Articular chondrocyte of knee joint (primary cell): ENCODE results near the gene MYOZ1. TPM values are rescaled to one million over a fixed set of nuclear protein-coding genes. Genes with fewer than 3 reads are reported as not detected.

ENCODE experiments used
- total RNA-seq: library from RNA; depleted of rRNA; stranded (reverse); fragments of >200 nt; gene quantifications from 2 replicates; pipeline ENCODE4 v1.2.3, GENCODE V29; 2012

The MYOZ1 gene
- 0.26 and 0.32 TPM in 2 replicates for total RNA-seq

DNA sequence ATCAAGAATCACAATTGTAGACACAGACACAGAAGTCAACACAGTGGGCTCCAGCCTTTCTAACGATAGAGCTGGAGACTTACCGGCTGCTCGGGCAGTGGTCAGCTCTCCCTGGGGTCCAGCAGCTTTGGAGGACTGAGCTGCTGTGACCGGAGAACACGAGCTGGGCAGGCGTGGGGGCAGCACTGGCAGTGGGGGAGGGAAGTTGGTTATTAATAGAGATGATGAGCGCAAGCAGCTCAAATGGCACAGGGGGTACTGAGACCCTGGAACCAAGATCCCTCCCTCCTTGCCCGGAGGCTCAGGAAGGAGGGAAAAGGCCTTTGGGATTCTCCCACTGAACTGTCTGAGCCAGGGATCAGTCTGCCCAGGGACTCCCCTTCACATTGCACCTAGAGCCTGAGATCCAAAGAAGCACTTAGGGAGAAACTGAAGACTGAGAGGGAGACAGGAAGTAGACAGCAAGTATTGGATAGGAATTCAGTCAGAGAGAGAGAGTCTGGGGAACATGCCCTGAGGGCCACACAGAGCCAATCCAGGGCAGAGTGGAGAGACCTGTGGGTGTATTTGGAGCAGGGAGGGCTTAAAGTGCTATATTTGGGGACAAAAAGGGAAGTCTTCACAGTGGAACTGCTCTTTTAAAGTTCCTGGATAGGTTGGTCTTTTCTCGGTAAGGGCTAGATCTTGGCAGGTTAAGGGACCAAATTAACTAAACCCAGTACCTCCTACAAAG is at the start of gene MYOZ1:
TSS of gene MYOZ1 (minus strand) at position 147 of the 733 bp plus-strand sequence. CDS start 1,457 bp downstream, outside the sequence.

GRCh38 chr10:73655990-73656298 is 14.7 kb upstream of the MYOZ1 start, which contains the start of gene SYNPO2L:
Gene SYNPO2L, minus strand, starts transcription at chr10:73656029. Its CDS starts 107 bp downstream, at chr10:73655922.

DNA sequence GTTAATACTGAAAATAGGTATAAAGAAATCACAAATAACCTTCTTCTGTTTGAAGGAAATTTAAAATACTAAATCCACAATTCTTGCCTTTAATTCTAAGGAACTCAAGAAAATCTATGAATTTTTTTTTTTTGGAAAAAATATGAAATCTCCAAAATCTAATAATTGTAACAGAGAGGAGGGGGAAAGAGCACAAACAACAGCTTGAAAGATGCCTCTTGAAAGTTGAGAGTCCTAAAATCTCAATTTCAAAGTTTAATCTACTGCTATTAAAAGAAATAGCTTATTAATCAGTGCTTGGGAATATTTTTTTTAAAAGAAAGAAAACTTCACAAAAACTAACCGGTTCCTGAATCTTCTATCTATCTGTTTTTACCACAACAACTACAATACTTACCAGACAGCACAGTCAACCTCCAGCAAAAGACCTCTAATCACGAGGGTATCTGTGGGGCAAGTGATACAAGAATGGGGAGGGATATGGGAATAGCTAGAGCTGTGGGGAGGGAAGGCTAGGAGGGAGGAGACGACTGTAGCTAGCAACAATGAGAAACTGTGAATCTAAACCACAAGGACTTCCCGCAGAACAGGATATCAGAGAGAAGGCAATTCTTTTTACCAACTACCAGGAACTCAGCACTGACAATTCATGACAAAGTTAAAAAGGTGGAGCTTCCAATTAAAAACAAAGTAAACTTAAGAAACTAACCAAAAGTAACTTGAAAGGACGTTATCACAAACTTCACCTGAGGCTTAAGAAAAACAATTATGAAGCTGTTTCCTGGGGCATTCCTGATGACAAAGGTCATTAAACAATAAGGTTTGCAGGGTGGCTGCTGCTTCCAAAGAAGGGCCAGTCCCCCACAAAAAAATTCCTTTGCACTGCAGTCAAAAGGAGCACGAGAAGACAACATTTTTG is 50.1 kb downstream of the MYOZ1 start, which contains the start of gene USP54:
TSS of gene USP54 (minus strand) at position 462 of the 919 bp plus-strand sequence. CDS start 15,684 bp downstream, outside the sequence.

Other genes with a start within 250 kb of the MYOZ1 start
- 145 and 163 TPM in 2 replicates for gene ANXA7, start 227.4 kb downstream of the MYOZ1 start, total RNA-seq
- gene MSS51, start 207.9 kb downstream of the MYOZ1 start, total RNA-seq = 2.5 and 3.1 TPM in 2 replicates
- 48.3 and 54.6 TPM in 2 replicates for gene PPP3CB, start 145.4 kb downstream of the MYOZ1 start, total RNA-seq
- 12.8 and 16.1 TPM in 2 replicates for gene USP54, start 50.1 kb downstream of the MYOZ1 start, total RNA-seq
- gene SYNPO2L, start 14.6 kb upstream of the MYOZ1 start, total RNA-seq = not detected in 2 replicates
- gene AGAP5, start 56.6 kb upstream of the MYOZ1 start, total RNA-seq = 3.6 and 4.7 TPM in 2 replicates
- gene SEC24C, start 102.9 kb upstream of the MYOZ1 start, total RNA-seq = 47.0 and 49.2 TPM in 2 replicates
- gene CHCHD1, start 140.6 kb upstream of the MYOZ1 start, total RNA-seq = 18.0 and 18.2 TPM in 2 replicates
- gene ZSWIM8, start 144.1 kb upstream of the MYOZ1 start, total RNA-seq = 50.2 and 60.4 TPM in 2 replicates
- 18.3 and 20.4 TPM in 2 replicates for gene NDST2, start 170.1 kb upstream of the MYOZ1 start, total RNA-seq
- 17.7 and 20.1 TPM in 2 replicates for gene CAMK2G, start 233.1 kb upstream of the MYOZ1 start, total RNA-seq